PFSK-1 (cell line): ENCODE results near the gene ADH1B.

Experiments used
- FOXP2 ChIP-seq: optimal IDR thresholded peaks from 2 replicates; pipeline ENCODE3; 2011; ENCODE audit warnings: borderline replicate concordance, control low read depth, inconsistent platforms; ENCODE audit not compliant: insufficient read depth; ENCODE audit errors: extremely low read length, extremely low read depth
- POLR2AphosphoS5 ChIP-seq: IDR thresholded peaks from 2 replicates; pipeline ENCODE4 v1.6.1; 2012; ENCODE audit warnings: low read depth, mild to moderate bottlenecking, control low read depth, low read length, moderate library complexity
- TAF1 ChIP-seq: IDR thresholded peaks from 2 replicates; pipeline ENCODE4 v1.6.1; 2012; ENCODE audit warnings: low read length, control low read depth, borderline replicate concordance; ENCODE audit not compliant: insufficient read depth
- TF ChIP-seq, protein P1 (sequence below), 2 experiments: IDR thresholded peaks; 2 replicates each; pipeline versions ENCODE4 v1.6.1 to v1.8.0; 2011 to 2012; ENCODE audit warnings: low read depth in 2 of 2, low read length in 2 of 2, control low read depth in 1 of 2, inconsistent platforms in 1 of 2, mild to moderate bottlenecking in 1 of 2, moderate library complexity in 1 of 2; ENCODE audit not compliant: insufficient read depth in 1 of 2

- TF ChIP-seq TAF1: no peak
- TF ChIP-seq POLR2AphosphoS5: no peak
- TF ChIP-seq, protein P1, sequence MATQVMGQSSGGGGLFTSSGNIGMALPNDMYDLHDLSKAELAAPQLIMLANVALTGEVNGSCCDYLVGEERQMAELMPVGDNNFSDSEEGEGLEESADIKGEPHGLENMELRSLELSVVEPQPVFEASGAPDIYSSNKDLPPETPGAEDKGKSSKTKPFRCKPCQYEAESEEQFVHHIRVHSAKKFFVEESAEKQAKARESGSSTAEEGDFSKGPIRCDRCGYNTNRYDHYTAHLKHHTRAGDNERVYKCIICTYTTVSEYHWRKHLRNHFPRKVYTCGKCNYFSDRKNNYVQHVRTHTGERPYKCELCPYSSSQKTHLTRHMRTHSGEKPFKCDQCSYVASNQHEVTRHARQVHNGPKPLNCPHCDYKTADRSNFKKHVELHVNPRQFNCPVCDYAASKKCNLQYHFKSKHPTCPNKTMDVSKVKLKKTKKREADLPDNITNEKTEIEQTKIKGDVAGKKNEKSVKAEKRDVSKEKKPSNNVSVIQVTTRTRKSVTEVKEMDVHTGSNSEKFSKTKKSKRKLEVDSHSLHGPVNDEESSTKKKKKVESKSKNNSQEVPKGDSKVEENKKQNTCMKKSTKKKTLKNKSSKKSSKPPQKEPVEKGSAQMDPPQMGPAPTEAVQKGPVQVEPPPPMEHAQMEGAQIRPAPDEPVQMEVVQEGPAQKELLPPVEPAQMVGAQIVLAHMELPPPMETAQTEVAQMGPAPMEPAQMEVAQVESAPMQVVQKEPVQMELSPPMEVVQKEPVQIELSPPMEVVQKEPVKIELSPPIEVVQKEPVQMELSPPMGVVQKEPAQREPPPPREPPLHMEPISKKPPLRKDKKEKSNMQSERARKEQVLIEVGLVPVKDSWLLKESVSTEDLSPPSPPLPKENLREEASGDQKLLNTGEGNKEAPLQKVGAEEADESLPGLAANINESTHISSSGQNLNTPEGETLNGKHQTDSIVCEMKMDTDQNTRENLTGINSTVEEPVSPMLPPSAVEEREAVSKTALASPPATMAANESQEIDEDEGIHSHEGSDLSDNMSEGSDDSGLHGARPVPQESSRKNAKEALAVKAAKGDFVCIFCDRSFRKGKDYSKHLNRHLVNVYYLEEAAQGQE (IDR thresholded peaks at IDR 0.05; ENCODE audit: insufficient read depth in 1 of 2, low read depth in 2 of 2, low read length in 2 of 2): no peak
- no peak for TF ChIP-seq FOXP2
Observed at GRCh38 chr4:99300934-99301333, 20.3 kb downstream of the ADH1B start.
